ENCODE results near the gene CAMTA1.

Gene CAMTA1

GRCh38 chr1:7454052-7454815 lies 669.0 kb downstream of the CAMTA1 start:
- DNase-seq (ENCODE audit: low spot score), result peak; percentile 14

GRCh38 chr1:7454895-7455784 lies 669.9 kb downstream of the CAMTA1 start:
- DNase-seq (ENCODE audit: low spot score), result no peak

GRCh38 chr1:7455796-7456721 lies 670.8 kb downstream of the CAMTA1 start:
- DNase-seq (ENCODE audit: low spot score), result no peak

GRCh38 chr1:7456722-7457082 lies 671.4 kb downstream of the CAMTA1 start:
- no peak for DNase-seq (ENCODE audit: low spot score)

- no peak for DNase-seq (ENCODE audit: low spot score)
Measured at GRCh38 chr1:7457811-7458210, 672.6 kb downstream of the CAMTA1 start.

GRCh38 chr1:7458946-7459345 lies 673.7 kb downstream of the CAMTA1 start:
- no peak for DNase-seq (ENCODE audit: low spot score)

GRCh38 chr1:7459914-7460313 lies 674.7 kb downstream of the CAMTA1 start:
- no peak for DNase-seq (ENCODE audit: low spot score)

GRCh38 chr1:7460807-7461206 lies 675.6 kb downstream of the CAMTA1 start:
- DNase-seq (ENCODE audit: low spot score), result no peak

- DNase-seq (ENCODE audit: low spot score), result no peak
Measured at GRCh38 chr1:7462617-7463016, 677.4 kb downstream of the CAMTA1 start.

GRCh38 chr1:7463526-7463925 lies 678.3 kb downstream of the CAMTA1 start:
- no peak for DNase-seq (ENCODE audit: low spot score)

- DNase-seq (ENCODE audit: low spot score), result no peak
Measured at GRCh38 chr1:7464736-7465135, 679.5 kb downstream of the CAMTA1 start.

- DNase-seq (ENCODE audit: low spot score), result no peak
Measured at GRCh38 chr1:7467476-7468175, 682.4 kb downstream of the CAMTA1 start.

GRCh38 chr1:7468248-7468647 lies 683.0 kb downstream of the CAMTA1 start:
- DNase-seq (ENCODE audit: low spot score), result no peak

- no peak for DNase-seq (ENCODE audit: low spot score)
Measured at GRCh38 chr1:7469255-7469938, 684.1 kb downstream of the CAMTA1 start.

- DNase-seq (ENCODE audit: low spot score), result no peak
Measured at GRCh38 chr1:7470904-7471638, 685.8 kb downstream of the CAMTA1 start.

- no peak for DNase-seq (ENCODE audit: low spot score)
Measured at GRCh38 chr1:7471836-7472235, 686.6 kb downstream of the CAMTA1 start.

- no peak for DNase-seq (ENCODE audit: low spot score)
Measured at GRCh38 chr1:7473223-7474142, 688.2 kb downstream of the CAMTA1 start.

GRCh38 chr1:7474143-7474490 lies 688.9 kb downstream of the CAMTA1 start:
- DNase-seq (ENCODE audit: low spot score), result no peak

- no peak for DNase-seq (ENCODE audit: low spot score)
Measured at GRCh38 chr1:7474786-7475502, 689.7 kb downstream of the CAMTA1 start.

Data from NAMALWA (cell line).